Activated CD4-positive, CD25-positive, alpha-beta regulatory T cell (primary cell): ENCODE data around the gene GPC2.
"Not testable (repeated sequence)": the region's sequence is repeated elsewhere in the genome, so short reads cannot be mapped to it uniquely, and the experiment has no call there.

Experiments
- DNase-seq, 4 experiments: peaks; one replicate each; lab custom pipeline; 2025; lab: John Stamatoyannopoulos, UW

The GPC2 gene, protein sequence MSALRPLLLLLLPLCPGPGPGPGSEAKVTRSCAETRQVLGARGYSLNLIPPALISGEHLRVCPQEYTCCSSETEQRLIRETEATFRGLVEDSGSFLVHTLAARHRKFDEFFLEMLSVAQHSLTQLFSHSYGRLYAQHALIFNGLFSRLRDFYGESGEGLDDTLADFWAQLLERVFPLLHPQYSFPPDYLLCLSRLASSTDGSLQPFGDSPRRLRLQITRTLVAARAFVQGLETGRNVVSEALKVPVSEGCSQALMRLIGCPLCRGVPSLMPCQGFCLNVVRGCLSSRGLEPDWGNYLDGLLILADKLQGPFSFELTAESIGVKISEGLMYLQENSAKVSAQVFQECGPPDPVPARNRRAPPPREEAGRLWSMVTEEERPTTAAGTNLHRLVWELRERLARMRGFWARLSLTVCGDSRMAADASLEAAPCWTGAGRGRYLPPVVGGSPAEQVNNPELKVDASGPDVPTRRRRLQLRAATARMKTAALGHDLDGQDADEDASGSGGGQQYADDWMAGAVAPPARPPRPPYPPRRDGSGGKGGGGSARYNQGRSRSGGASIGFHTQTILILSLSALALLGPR

DNA sequence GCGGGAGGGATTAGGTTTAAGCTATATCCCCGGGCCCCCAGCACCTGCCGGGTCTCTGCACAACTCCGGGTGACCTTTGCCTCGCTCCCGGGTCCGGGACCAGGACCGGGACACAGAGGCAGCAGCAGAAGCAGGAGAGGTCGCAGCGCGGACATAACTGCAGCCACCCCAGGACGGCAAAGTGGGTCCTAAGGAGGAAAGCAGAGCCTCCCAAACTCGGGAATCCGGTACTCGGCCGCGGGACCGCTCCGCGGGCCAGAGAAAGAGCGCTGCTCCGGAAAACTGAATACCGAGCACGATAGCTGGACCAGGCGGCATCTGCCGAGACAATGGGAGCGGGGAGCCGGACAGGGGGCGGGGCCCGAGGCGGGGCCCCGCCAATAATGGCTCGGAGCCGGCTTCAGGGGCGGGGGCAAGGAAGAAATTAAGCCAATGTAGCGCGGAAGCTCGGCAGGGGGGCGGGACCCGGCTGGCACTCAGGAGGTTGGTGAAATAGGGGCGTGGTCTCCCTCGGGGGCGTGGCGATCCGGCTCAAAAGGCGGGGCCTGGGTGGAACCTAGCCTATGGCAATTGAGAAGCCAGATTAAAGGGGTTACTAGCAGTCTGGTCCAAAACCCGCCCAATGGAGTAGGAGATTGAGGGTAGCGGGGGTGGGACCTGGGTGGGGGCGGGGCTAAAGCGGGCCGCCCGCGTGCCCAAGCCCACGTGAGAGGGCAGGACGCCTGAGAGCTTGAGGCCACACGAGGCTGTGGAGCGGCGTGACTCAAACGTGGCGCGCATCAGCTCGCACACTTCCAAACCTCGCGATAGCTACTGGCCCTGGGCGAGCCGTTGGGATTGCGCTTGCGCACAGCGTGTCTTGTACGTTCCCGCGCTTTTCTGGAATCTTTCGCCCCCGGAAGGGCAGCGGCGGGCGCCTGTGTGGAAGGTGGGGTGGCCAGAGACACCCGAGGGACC lies at the start of gene GPC2, which contains the start of gene STAG3:
Gene GPC2, minus strand, starts transcription at position 337 of the 957 bp plus-strand sequence. Its CDS starts 182 bp downstream, at position 155.
Gene STAG3, plus strand, starts transcription at position 874 of the 957 bp plus-strand sequence. CDS start 2,639 bp downstream, outside the sequence.
- DNase-seq: peak; percentile 89 to 97 (median 94)

DNA sequence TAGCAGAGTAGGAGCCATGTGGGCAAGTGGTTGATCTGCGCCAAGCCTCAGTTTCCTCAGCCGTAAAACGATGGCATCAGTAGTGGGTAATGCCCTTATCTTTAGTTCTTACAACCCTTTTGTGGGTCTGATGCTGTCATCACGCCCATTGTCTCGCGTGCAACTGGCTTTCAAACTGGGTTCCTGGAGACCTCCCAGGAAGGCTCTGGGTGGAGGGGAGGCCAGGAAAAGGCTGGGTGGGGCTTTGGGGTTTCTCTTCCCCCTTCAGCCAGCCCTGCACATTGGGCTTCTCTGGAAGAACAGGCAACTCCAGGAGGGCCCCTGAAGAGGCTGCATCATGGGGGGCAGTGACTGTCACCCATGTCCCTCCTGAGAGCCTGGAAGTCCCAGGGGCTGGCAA lies 47.7 kb upstream of the GPC2 start:
- not testable (repeated sequence) for DNase-seq

DNA sequence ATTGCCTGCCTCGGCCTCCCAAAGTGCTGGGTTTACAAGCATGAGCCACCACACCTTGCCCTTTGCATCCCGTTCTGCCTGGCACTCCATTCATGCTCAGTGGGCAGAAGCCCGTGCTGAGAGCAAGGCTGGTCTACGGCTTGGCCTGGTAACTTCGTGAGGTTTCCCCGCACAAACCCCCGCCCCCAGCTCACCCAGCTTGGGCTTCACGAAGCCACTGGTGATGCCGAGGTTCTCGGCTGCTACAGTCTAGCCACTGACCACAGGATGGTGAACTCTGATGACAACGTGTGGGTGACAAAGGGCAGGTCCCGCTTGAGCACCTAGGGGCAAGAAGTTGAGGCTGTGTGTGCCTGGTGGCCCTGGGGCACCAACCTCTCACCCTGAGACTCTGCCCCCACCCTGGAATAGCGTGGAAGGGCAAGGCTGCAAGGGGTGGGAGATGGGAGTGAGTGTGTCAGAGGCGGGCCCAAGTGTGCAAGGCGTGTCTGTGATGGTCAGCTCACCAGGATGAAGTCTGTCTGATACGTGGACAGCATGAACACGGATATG lies 46.3 kb upstream of the GPC2 start:
- DNase-seq: not testable (repeated sequence)

DNA sequence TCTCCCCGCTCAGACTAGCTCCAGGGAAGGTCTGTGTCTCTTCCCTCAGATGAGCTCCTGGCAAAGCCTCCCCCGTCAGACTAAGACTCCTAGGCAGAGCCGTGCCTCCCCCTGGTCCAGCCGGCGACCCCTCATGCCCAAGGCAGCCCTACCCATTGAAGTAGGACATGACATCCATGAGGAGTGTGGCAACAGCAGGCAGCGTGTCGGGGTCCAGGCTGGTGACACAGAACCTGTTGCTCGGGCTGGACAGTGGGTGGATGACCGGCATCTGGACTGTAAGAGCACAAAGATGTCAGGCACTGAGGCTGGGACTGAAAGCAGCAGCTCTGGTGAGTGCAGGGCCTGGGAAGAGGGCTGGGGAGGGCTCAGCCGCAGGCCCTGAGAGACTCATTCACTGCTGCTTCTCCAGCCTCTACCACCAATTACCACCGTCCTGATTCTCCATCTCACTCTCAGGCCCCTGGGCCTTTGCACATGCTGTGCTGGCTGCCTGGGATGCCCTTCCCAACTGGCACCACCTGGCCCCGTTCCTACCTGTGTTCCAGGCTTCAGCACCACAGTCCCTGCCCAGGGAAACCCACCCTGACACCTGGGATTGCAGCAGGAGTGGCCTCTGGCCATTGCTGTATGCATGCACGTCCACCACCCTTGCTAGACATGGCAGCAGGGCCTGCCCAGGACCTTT lies 45.4 kb upstream of the GPC2 start:
- no peak for DNase-seq

DNA sequence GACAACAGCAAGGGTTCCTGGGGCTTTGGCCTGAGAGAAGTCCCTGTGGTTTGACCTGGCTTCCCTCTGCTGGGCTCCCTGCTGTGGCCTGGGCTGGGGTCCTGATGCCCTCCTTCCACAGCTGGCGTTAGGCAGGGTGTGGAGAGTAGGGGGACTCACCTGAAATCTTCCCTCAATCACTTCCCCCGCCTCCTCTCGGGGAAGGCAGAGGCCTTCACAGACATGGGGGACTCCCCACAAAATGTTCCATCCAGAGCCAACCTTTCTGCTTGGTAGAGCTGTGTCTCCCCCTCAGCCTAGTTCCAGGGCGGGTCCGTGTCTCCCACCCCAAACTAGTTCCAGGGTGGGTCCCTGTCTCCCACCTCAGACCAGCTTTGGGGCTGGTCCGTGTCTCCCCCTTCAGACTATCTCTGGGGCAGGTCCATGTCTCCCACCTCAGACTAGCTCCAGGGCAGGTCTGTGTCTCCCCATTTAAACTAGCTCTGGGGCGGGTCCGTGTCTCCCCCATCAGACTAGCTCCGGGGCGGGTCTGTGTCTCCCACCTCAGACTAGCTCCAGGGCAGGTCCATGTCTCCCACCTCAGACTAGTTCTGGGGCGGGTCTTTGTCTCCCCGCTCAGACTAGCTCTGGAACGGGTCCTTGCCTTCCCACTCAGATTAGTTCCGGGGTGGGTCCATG lies 44.7 kb upstream of the GPC2 start:
- DNase-seq: no peak

DNA sequence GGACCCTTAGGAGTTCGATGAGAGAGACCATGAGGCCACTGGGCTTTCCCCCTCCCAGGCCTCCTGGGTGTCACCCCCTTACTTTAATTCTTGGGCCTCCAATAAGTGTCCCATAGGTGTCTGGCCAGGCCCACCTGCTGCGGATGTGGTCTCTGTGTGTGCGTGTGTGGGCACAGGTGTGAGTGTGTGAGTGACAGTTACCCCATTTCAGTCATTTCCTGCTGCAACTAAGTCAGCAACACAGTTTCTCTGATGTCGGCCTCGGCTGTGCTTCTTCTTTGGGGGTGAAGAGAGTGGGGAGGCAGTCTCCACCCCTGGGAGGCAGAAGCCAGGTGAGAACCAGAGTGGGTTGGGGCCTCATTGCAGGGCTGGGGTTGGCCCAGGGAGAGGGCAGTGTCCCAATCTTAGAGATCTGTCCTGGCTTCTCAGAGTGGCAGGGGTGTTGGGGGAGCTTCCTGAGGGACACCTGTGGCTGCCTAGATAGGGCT lies 44.1 kb upstream of the GPC2 start:
- peak; percentile 53 to 76 (median 74) for DNase-seq

DNA sequence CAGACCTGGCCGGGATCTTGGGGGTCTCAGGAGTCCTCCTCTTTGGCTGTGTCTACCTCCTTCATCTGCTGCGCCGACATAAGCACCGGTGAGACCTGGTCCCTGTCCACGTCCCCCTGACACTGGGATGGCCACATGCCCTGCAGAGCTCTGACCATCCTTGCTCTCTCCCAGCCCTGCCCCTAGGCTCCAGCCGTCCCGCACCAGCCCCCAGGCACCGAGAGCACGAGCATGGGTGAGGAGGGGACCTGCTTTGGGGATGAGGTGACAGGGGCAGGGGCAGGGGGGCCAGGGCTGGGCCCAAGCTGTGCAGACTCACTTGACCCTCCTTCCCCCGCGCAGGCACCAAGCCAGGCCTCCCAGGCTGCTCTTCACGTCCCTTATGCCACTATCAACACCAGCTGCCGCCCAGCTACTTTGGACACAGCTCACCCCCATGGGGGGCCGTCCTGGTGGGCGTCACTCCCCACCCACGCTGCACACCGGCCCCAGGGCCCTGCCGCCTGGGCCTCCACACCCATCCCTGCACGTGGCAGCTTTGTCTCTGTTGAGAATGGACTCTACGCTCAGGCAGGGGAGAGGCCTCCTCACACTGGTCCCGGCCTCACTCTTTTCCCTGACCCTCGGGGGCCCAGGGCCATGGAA lies 43.5 kb upstream of the GPC2 start:
- no peak for DNase-seq

DNA sequence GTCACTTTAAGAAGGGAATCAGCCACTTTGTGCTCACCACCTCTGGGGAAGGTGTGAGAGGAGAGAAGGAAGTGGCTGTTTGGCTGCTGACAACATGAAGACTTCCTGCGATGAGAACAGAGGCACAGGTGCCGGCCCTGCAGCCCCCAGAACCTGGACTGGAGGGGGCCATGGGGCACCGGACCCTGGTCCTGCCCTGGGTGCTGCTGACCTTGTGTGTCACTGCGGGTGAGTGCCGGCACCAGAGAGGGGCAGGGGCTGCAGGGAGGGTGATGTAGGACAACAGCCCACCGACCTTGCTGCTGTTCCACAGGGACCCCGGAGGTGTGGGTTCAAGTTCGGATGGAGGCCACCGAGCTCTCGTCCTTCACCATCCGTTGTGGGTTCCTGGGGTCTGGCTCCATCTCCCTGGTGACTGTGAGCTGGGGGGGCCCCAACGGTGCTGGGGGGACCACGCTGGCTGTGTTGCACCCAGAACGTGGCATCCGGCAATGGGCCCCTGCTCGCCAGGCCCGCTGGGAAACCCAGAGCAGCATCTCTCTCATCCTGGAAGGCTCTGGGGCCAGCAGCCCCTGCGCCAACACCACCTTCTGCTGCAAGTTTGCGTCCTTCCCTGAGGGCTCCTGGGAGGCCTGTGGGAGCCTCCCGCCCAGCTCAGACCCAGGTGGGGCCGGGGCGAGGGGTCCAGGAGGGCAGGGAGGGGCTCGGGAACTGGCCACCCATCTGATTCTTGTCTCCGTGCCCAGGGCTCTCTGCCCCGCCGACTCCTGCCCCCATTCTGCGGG lies 42.8 kb upstream of the GPC2 start, which contains the start of gene PVRIG:
Gene PVRIG, plus strand, starts transcription at position 149 of the 785 bp plus-strand sequence. Its CDS starts 22 bp downstream, at position 171.
- peak in 2 of 4 experiments; percentile 23 to 32 for DNase-seq

DNA sequence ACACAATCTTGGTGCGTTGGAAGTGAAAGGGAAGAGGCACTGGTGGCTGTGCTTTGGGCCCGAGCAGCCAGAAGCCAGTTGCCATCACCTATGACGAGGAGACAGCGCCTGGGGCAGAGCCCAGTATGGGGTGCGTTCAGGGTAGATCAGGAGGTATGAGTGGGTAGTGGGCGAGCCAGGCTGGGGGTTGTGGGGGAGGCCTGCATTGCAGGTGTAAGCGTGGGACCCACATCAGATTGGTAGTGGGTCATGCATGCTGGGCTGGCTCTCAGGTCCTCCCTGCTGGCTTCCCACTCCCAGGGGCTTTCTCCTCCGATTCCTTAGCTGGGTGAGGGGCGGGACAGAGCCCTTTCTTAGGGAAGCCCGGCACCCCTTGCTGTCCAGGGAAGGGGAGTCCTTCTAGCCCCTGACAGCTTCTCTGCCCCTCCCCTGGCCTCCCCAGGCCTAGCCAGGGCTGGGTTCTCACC lies 42.1 kb upstream of the GPC2 start:
- DNase-seq: no peak

DNA sequence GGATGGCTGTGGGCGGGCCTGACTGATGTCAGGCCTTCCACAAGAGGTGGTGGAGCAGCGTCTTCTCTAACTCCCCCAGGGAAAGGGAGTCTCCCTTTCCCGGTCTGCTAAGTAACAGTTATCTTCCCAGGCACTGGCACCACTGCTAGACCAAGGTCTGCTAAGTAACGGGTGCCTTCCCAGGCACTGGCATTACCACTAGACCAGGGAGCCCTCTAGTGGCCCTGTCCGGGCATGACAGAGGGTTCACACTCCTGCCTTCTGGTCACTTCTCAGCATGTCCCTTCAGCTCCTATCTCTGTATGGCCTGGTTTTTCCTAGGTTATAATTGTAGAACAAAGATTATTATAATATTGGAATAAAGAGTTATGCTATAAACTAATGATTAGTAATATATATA lies 40.8 kb upstream of the GPC2 start:
- peak; percentile 60 to 70 (median 66) for DNase-seq

DNA sequence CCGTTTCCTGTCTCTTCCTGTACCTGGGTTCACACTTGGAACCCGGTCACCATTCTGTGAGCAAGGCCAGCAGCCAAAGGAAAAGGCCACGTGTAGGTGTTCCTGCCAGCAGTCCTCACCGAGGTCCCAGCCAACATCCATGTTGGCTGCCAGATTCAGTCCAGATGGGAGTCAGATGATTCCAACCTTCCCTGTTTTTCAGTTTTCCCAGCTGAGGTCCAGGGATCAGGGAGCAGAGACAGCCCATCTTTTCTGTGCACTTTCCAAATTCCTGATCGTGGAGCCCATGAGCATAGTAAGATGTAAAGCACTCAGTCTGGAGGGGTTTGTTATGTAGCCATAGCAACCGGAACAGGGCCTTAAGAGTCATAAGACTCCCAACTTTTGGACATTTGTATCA lies 38.7 kb upstream of the GPC2 start:
- DNase-seq: no peak

DNA sequence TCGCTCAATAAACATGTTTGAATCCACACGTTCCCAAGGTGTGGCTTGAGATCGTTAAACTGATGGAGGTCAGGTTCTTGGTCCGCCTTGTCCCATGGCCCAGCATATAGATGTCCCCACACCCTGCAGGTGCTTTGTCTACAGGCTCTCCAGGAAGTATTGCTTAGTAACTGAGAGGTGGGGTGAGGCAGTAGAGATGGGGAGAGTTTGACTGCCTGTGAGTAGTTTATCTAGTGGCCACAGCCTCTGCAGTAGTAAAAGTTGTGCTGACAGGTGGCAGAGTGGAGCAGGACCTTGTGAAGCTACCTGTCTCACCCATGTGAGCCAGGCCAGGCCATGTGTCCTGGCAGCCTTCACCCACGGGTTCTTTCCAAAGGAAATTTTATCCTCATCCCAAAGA lies 37.2 kb upstream of the GPC2 start:
- DNase-seq: not testable (repeated sequence)

DNA sequence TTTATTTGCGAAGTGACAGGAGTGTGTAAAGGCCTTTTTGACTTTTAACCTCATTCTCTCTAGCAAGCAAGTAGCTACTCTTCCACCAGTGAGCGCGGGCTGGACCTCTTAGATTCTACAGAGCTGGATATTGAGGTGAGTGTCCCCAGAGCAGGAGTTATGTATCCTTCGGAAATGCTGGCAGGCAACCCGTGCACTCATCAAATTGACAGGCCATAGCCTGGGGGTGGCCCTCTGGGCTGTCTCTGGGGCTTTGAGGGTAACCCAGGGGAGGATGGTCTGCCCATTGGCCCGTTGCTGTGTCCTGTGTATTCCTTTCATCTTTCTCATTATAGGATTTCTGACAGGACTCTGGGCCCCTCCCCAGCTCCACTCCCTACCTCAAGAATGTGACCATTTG lies 36.5 kb upstream of the GPC2 start:
- DNase-seq: no peak

DNA sequence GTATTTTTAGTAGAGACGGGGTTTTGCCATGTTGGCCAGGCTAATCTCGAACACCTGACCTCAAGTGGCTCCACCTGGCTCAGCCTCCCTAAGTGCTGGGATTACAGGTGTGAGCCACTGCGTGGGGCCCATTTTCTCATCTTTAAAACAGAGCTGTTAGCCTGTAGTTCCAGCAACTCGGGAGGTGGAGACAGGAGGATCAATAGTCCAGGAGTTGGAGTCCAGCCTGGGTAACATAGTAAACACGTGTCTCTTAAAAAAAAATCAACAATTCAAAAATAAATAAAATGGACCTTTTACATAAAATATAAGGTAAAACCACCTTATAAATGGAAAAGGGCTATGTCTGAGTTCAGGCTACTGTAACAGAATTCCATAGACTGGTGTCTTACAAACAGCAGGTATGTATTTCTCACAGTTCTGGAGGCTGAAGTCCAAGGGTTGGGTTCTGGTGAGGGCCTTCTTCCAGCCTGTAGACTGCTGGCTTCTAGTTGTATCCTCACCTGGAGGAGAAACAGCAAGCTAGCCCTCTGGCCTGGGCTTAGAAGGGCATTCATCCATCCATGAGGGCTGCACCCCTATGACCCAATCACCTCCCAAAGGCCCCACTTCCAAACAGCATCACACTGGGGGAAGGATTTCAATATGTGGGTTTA lies 35.6 kb upstream of the GPC2 start:
- DNase-seq: no peak

DNA sequence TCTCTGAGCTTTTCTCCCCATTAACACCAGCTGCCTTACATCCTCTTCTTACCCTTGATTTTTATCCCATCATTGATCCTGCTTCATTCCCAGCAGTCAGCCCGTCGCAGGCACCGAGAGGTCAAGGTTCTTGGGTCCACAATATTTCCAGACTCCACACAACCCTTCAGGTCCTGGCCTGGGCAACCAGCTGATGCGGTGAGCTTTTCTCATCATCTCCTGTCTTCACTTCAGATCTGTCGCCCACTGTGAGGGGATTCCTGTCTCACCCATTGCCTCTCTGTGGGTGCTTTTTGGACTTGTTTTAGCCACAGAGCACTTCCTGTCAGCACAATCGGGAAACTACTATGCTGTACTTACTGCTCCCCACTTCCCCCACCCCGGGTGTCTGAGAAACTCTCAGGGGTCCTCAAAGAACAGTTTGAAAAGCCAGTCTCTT lies 34.2 kb upstream of the GPC2 start:
- DNase-seq: no peak

DNA sequence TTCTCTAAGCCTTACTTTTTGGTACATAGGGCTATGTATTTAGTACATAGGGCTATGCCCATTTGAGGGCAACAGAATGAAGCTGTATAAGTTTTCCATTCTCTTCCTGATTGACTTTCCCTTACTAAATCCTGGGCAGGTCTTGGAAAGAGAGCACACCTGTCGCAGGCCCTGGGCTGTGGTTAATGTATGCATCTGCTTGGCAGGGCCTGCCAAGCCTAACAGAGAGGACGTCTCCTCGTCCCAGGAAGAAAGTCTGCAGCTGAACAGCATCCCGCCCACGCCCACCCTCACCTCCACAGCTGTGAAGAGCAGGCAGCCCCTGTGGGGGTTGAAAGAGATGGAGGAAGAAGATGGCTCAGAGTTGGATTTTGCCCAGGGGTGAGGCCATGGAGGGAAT lies 33.6 kb upstream of the GPC2 start:
- no peak for DNase-seq

DNA sequence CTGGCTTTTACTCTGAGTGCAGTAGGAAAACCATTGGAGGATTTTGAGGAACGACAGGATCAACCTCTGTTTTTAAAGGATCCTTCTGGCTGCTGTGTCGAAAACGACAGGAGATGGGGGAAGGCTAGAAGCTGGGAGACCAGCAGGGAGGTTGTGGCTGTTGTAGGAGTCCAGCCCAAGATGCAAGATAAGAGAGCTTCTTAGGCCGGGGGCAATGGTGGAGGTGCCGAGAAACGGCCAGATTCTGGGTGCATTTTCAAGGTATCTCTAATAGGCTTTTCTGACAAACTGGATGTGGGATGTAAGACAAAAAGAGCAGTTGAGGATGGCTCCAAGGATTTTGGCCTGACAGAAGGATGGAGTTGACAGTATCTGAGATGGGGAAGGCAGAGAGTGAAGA lies 32.3 kb upstream of the GPC2 start:
- no peak for DNase-seq

DNA sequence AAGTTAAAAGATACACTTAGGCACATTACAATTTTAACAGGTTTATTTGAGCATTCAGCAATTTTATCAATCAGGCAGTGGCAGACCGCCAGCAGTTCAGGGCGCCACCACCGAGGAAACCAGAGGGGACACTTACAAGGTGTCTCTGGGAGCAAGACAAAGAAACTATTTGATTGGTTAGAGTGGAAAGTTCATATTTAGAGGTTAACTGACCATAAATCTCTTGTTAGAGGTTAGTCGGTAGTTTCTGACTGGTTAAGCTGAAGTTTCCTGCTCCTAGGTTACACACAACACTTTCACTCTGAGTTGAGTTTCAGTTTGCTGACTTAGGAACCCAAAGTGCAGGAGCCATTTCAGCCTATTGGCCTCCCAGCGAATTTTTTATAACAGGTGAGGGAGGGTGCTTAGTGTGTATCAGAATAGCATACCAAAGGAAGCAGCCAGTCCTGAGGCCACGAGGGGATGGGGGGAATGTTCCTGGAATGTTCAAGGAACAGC lies 31.8 kb upstream of the GPC2 start:
- DNase-seq: no peak
